ENCODE data around the gene PALM3. TPM values are rescaled to one million over a fixed set of nuclear protein-coding genes. Genes with fewer than 3 reads are reported as not detected.

PALM3 gene
- total RNA-seq, 2 experiments from 2014 or later, result 0.25 TPM; not detected in 1

DNA sequence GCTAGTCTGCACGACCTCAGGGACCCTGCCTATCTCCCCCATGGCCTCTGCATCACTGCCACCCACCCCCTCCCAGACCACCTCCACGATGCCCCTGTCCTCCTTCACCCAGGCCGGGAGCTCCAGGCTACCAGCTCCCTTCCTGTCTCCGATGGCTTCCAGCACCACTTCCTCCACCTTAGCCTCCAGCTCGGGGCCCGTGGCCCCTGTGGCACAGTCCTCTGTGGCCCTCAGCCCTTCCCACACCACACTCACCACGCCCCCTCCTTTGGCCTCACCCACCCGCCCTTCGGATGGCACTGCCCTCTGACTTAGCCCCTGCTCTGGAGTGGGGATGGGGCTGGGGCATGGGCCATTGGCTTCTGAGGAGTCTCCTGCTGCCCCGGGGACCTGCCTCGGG lies 7.2 kb downstream of the PALM3 start:
- no peak overlapping the region for H3K4me3 ChIP-seq (ENCODE audit: low read length)
- intact Hi-C loops (cut with DNase I, micrococcal nuclease), result no loop called here
- TF ChIP-seq, protein P1, sequence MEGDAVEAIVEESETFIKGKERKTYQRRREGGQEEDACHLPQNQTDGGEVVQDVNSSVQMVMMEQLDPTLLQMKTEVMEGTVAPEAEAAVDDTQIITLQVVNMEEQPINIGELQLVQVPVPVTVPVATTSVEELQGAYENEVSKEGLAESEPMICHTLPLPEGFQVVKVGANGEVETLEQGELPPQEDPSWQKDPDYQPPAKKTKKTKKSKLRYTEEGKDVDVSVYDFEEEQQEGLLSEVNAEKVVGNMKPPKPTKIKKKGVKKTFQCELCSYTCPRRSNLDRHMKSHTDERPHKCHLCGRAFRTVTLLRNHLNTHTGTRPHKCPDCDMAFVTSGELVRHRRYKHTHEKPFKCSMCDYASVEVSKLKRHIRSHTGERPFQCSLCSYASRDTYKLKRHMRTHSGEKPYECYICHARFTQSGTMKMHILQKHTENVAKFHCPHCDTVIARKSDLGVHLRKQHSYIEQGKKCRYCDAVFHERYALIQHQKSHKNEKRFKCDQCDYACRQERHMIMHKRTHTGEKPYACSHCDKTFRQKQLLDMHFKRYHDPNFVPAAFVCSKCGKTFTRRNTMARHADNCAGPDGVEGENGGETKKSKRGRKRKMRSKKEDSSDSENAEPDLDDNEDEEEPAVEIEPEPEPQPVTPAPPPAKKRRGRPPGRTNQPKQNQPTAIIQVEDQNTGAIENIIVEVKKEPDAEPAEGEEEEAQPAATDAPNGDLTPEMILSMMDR (IDR thresholded peaks at IDR 0.05), result no peak
- peaks cover 24% of the 10 kb centered on the region for H3K4me1 ChIP-seq (ENCODE audit: insufficient read depth, low read length)
- peaks cover 16 to 21% of the 10 kb centered on the region in 2 experiments for H3K27me3 ChIP-seq (ENCODE audit: control insufficient read depth in 1 of 2, insufficient read depth in 2 of 2, low read length in 2 of 2)
- H3K9me3 ChIP-seq (ENCODE audit: control insufficient read depth in 1 of 2, insufficient read depth in 1 of 2, low read length in 2 of 2), result peaks cover 0 to 15% of the 10 kb centered on the region in 2 experiments
- ChIA-PET POLR2A (interaction anchor here (0.8 kb wide), 1 partner anchor 16 kb away, joined by 3 read pairs; no protein-coding TSS in a partner anchor), CTCF (no interaction called here)
- no peak overlapping the region for H3K4me3 Mint-ChIP-seq
- peaks cover 20% of the 10 kb centered on the region for H3K27me3 Mint-ChIP-seq
- peaks cover 20% of the 10 kb centered on the region for H3K4me1 Mint-ChIP-seq (ENCODE audit: low read depth)
- H3K36me3 Mint-ChIP-seq (ENCODE audit: low read depth), result peaks cover 42% of the 10 kb centered on the region
- H3K9me3 Mint-ChIP-seq, result no peaks in the 10 kb centered on the region
- ATAC-seq (ENCODE audit: poor library complexity) (no peak), DNase-seq (no peak)
- H3K27ac Mint-ChIP-seq, result peak overlapping the region; percentile 8
- H3K36me3 ChIP-seq (ENCODE audit: insufficient read depth, low read length), result peaks cover 30% of the 10 kb centered on the region
- no peak overlapping the region for H3K27ac ChIP-seq (ENCODE audit: low read depth in 1 of 2, low read length in 2 of 2)

DNA sequence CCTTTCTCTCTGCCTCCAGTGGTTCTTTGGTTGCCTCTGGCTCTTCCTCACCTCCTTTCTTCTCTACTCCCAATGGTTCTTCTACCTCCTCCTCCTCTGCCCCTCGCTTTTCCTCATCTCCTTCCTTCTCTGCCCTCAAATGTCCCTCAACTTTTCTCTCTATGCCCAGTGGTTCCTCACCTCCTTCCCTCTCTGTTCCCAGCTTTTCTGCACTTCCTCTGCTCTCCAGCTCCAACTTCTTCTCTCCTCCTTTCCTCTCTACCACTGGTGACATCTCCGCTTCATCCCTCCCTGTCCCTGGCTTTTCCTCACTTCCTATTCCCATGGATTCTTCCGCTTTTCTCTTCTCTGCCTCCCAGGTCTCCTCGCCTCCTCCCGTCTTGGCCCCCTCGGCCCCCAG lies 7.8 kb downstream of the PALM3 start:
- CTCF ChIA-PET, result interaction anchor here (1.3 kb wide), 1 partner anchor 94 kb away, joined by 3 read pairs; no protein-coding TSS in a partner anchor
- Histone ChIP-seq H3K27ac (ENCODE audit: low read depth in 1 of 2, low read length in 2 of 2) (no peak overlapping the region), H3K27me3 (ENCODE audit: control insufficient read depth in 1 of 2, insufficient read depth in 2 of 2, low read length in 2 of 2) (peaks cover 13 to 15% of the 10 kb centered on the region in 2 experiments), H3K36me3 (ENCODE audit: insufficient read depth, low read length) (peaks cover 34% of the 10 kb centered on the region), H3K9me3 (ENCODE audit: control insufficient read depth in 1 of 2, insufficient read depth in 1 of 2, low read length in 2 of 2) (peaks cover 0 to 15% of the 10 kb centered on the region in 2 experiments), H3K4me1 (ENCODE audit: insufficient read depth, low read length) (peaks cover 21% of the 10 kb centered on the region), H3K4me3 (ENCODE audit: low read length) (no peak overlapping the region)
- peak overlapping the region; percentile 8 for H3K27ac Mint-ChIP-seq
- peaks cover 16% of the 10 kb centered on the region for H3K27me3 Mint-ChIP-seq
- peaks cover 47% of the 10 kb centered on the region for H3K36me3 Mint-ChIP-seq (ENCODE audit: low read depth)
- H3K4me1 Mint-ChIP-seq (ENCODE audit: low read depth), result peaks cover 20% of the 10 kb centered on the region
- intact Hi-C loops (cut with DNase I, micrococcal nuclease), result no loop called here
- H3K9me3 Mint-ChIP-seq, result no peaks in the 10 kb centered on the region
- no peak for DNase-seq
- no peak overlapping the region for H3K4me3 Mint-ChIP-seq
- no peak for ATAC-seq (ENCODE audit: poor library complexity)
- TF ChIP-seq, protein P1 (IDR thresholded peaks at IDR 0.05), result no peak
- POLR2A ChIA-PET, result no interaction called here

DNA sequence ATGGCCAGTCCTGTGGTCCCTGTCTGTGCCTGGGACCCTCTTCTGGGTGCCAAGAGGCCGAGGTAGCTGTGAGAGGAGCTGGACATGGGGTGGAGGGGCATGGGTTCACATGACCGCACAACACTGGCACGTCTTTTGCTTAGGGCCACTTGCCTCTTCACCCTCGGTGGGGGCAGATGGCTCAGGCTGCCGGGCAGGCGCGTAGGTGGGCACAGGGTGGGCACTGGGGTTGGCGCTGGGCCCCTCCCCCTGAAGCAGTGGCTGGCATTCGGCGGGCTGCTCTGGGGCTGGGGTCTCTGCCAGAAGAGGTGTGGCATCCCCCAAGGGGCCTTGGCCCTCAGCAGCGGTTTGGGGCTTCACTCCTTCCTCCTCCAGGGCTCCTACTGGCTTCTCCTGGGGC lies 8.4 kb downstream of the PALM3 start:
- ChIA-PET POLR2A (interaction anchor here (0.9 to 1.2 kb wide), 2 partner anchors 46 to 83 kb away, joined by 3 to 4 read pairs; partner anchors contain the start of gene ASF1B), CTCF (interaction anchor here (0.8 to 1.4 kb wide), 3 partner anchors 18 to 94 kb away, joined by 3 to 4 read pairs (median 3); no protein-coding TSS in a partner anchor)
- Mint-ChIP-seq H3K36me3 (ENCODE audit: low read depth) (peaks cover 53% of the 10 kb centered on the region), H3K27ac (no peak overlapping the region), H3K27me3 (peaks cover 10% of the 10 kb centered on the region), H3K9me3 (no peaks in the 10 kb centered on the region), H3K4me3 (no peak overlapping the region), H3K4me1 (ENCODE audit: low read depth) (peaks cover 18% of the 10 kb centered on the region)
- Histone ChIP-seq H3K36me3 (ENCODE audit: insufficient read depth, low read length) (peaks cover 40% of the 10 kb centered on the region), H3K4me1 (ENCODE audit: insufficient read depth, low read length) (peaks cover 19% of the 10 kb centered on the region), H3K27ac (ENCODE audit: low read depth in 1 of 2, low read length in 2 of 2) (no peak overlapping the region), H3K9me3 (ENCODE audit: control insufficient read depth in 1 of 2, insufficient read depth in 1 of 2, low read length in 2 of 2) (peaks cover 0 to 13% of the 10 kb centered on the region in 2 experiments), H3K4me3 (ENCODE audit: low read length) (no peak overlapping the region), H3K27me3 (ENCODE audit: control insufficient read depth in 1 of 2, insufficient read depth in 2 of 2, low read length in 2 of 2) (peaks cover 7 to 9% of the 10 kb centered on the region in 2 experiments)
- TF ChIP-seq, protein P1 (IDR thresholded peaks at IDR 0.05), result no peak
- intact Hi-C loops (cut with DNase I, micrococcal nuclease), result no loop called here
- ATAC-seq (ENCODE audit: poor library complexity), result no peak
- DNase-seq, result no peak

All from CD4-positive, alpha-beta T cell (primary cell).